Activated T-helper 9 cell treated with anti-CD3 and anti-CD28 coated beads, Interleukin-2, amount 50 U/mL, for 16 hours (primary cell): ENCODE measurements around the gene GTF2IRD2.
"Not testable (repeated sequence)": the region's sequence is repeated elsewhere in the genome, so short reads cannot be mapped to it uniquely, and the experiment has no call there.

ENCODE experiments used
- DNase-seq: peaks from one replicate; pipeline ENCODE4 v3.0.0-alpha.2; 2020; ENCODE audit warnings: low read depth

GTF2IRD2 gene

DNA sequence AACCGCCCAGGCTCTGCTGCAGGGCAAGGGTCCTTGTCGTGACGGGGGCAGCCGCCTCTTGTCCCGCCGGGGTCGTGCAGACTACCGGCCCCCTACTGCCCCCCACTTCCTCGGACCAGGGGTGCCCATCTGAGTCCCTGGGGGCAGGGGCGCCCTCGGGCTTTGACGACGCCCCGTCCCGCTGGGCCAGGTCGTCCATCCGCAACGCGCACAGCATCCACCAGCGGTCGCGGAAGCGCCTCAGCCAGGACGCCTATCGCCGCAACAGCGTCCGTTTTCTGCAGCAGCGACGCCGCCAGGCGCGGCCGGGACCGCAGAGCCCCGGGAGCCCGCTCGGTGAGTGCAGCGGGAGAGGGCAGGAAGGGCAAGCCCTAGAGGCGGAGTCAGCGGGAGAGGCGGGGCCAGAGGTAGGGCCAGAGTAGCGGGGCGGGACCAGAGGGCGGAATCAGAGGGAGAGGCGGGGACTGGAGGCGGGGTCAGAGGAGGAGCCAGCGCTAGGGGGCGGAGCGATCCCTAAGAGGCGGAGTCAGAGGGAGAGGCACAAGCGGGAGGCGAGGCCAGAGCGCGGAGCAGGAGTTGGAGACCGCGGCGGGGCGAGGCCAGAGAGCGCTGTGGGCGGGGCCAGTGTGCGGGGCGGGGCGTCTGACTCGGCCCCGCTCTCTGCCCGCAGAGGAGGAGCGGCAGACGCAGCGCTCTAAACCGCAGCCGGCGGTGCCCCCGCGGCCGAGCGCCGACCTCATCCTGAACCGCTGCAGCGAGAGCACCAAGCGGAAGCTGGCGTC is 62.8 kb downstream of the GTF2IRD2 start:
- DNase-seq = peak; percentile 89

DNA sequence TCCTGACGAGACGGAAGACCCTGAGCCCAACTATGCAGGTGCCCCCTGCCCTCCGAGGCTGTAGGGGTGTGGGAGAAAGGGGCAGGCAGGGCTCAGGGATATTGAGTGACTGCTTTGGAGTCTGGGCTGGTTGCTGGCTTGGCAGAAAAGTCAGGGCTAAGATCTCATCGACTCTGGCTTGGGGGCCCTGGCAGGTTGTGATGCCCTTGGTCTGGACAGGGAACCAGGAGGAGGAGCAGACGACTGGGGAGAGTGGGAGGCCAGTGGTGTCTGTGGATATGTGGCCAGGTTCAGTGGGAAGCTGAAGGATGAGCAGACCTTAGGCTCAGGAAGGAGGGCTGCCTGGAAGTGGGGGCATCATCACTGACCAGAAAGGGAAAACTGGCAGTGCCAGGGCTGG is 67.8 kb downstream of the GTF2IRD2 start:
- not testable (repeated sequence) for DNase-seq

DNA sequence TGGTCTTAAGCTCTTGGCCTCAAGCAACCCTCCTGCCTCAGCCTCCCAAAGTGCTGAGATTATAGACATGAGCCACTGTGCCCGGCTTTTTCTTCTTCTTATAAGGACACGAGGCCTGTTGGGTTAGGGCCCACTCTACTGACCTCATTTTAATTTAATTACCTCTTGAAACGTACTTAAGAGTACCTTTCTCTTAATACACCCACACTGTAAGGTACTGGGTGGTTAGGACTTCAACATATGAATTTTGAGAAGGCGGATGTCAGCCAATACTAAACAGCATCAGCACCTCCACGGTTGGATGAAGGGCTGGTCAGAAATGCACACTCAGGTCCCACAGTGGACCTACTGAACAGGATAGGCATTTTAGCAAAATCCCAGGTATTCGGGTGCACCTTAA is 69.7 kb downstream of the GTF2IRD2 start:
- not testable (repeated sequence) for DNase-seq

DNA sequence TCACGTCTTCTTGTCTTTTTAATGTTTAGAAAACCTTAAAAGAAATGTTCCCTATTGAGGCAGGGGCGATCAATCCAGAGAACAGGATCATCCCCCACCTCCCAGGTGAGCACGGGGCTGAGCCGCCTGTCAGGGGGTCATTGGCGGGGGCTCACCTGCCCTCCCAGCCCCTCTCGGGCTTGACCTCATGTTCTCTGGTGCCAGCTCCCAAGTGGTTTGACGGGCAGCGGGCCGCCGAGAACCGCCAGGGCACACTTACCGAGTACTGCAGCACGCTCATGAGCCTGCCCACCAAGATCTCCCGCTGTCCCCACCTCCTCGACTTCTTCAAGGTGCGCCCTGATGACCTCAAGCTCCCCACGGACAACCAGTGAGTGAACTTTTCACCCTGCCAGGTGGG is 72.4 kb downstream of the GTF2IRD2 start:
- DNase-seq = not testable (repeated sequence)

DNA sequence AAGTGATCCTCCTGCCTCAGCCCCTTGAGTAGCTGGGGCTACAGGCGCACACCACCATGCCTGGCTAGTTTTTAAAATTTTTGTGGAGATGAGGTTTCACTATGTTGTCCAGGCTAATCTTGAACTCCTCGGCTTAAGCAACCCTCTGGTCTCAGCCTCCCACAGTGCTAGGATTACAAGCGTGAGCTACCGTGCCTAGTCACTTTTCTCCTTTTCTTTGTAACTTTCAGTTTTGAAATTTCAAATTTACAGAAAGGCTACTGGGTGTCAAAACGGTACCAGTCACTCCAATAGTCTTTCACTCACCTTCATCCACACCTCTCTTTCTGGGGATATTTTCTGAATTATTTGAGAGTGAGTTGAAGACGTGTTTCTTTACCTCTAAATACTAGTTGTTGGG is 76.3 kb downstream of the GTF2IRD2 start:
- DNase-seq = not testable (repeated sequence)

DNA sequence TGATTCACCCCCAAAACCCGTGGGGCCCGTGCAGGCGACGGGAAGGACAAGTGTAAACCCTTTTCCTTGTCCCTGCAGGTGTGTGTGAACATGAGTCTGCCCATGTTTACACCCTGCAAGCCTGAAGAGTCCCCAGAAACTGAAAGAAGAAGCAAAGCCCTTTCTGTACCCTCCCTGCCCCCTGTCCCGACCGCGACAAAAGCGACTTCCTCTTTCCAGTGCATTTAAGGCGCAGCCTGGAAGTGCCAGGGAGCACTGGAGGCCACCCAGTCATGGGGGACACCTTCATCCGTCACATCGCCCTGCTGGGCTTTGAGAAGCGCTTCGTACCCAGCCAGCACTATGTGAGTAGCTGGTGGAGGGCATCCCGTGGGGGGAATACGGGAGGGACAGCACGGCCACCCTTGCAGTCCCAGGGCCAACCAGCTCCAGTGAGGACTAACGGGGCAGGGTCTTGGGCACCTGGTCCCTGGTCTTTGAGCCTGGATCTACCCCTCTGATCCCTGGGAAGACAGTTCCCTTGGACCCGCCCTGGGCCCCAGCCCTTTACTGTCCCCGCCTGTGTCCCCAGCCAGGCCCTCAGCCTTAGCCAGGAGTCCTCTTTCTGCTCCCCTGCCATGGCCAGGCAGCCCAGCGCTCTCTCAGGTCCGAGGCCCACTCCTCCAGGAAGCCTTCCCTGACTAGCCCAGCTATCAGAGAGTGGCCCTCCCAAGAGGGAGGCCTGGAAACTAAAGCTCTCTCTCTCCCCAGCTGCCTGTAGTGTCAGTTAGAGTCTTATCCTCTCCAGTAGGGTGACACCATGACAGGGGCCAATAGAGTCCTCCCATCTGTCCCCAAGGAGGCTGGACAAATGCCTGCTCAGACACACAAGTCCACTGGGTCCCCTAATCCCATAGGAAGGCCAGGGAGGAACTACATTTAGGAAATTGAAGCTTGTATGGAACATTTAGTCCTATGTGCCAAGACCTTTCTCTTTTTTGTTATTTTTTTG is 77.3 kb downstream of the GTF2IRD2 start, which contains the start of gene NCF1:
Gene NCF1 (plus strand): TSS at position 252 of the 991 bp plus-strand sequence. CDS start 21 bp downstream, at position 273.
- DNase-seq = not testable (repeated sequence)

DNA sequence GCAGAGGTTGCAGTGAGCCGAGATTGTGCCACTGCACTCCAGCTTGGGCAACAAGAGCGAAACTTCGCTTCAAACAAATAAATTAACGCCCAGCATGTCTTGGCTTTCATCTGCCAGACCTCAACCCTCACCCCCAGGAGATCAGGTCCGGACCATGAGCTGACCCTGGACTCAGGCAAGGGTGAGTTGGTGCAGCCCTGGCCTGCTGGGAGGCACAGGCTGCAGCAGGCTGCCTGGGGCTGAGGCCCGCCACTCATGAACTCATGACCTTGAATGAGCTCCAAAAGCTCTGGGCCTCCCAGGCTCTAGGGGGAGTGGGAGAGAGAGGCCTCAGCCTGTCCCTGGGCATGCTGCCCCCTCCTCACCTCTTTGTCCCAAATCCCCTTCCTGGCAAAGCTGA is 79.3 kb downstream of the GTF2IRD2 start:
- DNase-seq = not testable (repeated sequence)

DNA sequence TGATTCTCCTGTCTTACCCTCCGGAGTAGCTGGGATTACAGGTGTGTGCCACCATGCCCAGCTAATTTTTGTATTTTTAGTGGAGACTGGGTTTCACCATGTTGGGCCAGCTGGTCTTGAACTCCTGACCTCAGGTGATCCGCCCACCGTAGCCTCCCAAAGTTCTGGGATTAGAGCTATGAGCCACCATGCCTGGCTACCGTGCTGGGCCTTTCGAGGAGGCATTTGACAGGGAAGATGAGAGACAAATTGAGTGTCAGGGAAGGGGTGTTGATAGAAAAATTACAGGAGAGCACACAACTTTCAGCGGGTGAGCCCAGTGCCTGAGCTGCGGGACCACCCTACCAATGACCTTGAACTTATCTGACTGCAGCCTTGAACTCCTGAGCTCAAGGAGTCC is 81.3 kb downstream of the GTF2IRD2 start:
- not testable (repeated sequence) for DNase-seq

DNA sequence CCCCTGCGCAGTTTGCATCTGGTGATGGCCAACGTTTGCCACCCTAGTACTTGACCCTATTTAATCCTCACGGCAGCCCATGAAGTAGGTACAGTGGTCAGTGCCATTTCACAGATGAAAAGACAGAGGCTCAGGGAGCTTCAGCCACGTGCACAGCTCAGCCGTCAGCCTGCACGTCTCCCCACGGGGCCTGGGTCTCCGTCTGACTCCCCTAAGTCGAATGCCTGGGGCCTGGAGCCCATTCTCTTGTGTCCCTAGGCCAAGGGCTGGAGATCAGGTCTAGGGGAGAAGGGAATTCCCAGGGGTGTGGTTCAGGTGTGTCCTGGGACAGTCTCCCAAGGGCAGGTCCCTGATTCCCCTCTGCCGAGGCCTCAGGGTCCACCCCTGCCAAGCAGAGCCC is 84.4 kb downstream of the GTF2IRD2 start:
- DNase-seq = not testable (repeated sequence)

DNA sequence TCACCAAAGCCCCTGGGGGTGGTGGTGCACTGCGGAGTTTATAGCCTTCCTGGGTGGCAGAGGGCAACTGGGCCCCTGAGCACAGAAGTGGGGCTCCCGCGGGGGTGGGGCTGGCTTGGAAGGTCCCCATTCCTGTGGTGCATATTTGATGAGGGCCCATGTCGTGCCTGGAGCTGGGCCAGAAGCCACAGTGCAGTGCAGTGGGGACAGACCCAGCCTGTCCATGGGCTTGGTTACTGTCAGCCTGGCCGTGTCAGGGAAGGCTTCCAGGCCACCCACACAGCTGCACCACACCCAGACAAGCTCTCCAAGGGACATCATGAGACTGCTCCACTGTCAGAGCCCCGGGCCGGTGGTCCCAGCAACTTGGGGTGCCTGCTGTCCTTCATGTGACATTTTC is 84.9 kb downstream of the GTF2IRD2 start:
- DNase-seq = not testable (repeated sequence)

DNA sequence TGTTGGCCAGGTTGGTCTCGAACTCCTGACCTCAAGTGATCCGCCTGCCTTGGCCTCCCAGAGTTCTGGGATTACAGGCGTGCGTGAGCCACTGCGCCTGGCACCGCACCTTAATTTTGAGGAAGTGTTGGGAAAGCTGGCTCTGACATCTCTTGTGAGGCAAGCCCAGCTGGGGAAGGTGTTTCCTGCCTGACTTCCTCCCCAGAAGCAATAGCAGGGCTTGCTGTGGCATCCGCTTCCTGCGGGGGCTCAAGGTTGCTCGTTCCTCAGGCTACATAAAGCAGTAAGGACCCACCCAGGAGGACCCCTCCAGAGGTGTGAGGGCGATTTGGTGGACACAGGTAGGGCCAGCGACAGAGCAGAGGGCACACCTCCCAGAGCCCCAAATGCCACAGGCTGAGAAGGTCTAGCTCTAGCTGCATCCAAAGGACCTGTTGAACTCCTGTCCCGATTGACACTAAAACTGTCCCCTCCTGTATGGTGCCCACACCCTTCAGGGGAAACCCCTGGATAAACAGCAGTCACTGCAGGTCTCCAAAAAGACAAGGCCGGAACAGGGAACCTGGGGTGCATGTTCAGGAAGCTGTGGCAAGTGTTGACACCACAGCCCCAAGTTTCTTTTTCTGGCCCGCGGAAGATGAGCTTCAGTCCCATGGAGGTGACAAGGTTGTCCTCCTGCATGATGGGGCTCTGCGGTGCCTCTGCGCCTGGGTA is 86.0 kb downstream of the GTF2IRD2 start:
- not testable (repeated sequence) for DNase-seq

DNA sequence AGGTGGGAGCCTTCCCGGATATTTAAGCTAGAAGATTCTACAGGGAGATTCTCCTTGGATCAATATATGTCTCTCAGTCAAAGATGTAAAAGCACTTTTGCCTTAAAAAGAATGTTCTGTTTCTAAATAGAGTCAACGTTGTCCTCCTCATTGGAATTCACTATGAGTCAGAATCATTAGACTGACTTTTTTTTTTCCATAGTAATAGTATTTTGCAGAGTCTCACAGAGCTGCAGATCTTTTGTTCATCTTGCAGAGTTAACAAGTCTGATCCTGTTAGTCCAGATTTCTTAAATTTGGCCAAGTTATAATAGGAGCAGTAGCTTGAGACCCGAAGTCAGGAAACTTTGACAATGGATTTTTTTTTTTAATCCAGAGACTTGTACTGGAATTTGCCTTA is 92.4 kb downstream of the GTF2IRD2 start:
- not testable (repeated sequence) for DNase-seq

DNA sequence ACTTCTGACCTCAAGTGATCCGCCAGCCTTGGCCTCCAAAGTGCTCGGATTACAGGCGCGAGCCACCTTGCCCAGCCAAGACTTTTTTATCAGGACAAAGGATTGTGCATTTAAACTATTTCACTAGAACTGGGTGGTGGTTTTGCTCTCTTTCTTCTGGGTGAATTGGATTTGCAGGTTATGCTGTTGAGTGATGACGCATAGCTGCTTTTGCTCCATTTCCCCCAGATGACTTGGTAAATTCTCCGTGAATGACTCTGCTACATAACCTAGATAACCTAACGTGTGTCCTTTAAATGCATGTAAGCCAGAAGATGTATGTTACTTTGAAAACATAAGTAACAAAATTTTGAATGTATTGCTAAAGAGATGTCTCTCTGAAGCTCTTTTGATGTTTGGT is 93.1 kb downstream of the GTF2IRD2 start:
- DNase-seq = not testable (repeated sequence)

DNA sequence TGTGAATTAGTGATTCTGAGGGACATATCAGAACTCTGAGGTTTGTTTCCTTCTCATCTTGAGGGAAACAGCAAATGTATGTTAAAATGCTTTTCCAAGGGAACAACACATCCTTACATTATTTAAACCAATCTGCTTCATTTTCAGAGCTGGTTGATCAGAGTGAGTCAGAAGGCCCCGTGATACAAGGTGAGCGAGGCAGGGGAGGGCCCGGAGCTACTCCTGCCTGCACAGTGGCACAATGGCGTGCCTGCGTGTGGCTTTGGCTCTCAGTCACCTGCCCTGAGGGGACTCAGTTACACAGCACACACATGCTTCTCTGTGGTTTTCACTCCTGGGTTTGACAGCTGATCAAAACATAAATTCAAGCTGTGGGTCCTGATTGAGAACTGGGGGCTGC is 94.7 kb downstream of the GTF2IRD2 start:
- DNase-seq = not testable (repeated sequence)

DNA sequence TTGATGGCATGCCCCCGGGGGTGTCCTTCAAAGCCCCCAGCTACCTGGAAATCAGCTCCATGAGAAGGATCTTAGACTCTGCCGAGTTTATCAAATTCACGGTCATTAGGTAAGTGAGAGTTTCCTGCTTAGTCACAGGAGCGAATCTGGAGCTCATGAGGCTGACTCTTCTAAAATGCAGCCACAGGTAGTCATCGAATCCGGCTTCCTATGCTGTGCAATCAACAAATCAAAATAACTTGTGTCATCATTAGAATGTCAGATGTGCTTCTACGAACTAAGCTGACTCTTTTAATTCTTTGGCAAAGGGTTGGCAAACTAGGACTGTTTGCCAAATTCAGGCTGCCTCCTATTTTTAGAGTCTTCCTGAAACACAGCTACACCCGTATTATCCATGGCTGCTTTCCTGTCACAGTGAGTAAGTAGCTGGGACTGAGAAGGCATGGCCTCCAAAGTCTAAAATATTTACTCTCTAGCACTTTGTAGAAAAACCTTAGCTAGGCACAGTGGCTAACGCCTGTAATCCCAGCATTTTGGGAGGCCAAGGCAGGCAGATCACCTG is 97.4 kb downstream of the GTF2IRD2 start:
- not testable (repeated sequence) for DNase-seq
